T follicular helper cell (primary cell): ENCODE results near the gene TSC22D2.
A peak's percentile ranks its signal among the peaks of the same experiment; 100 is the strongest.

ENCODE experiments used
- DNase-seq: peaks from one replicate; pipeline ENCODE4 v3.0.0-alpha.2; 2020; ENCODE audit warnings: low read depth
- total RNA-seq, 2 experiments: gene quantifications; one replicate each; lab custom pipeline; 2026; lab: John Stamatoyannopoulos, UW

Gene TSC22D2
- 53.6 to 66.4 reads per million in 2 experiments for total RNA-seq

- DNase-seq: peak; percentile 95
Observed at GRCh38 chr3:150408221-150409124, at the start of gene TSC22D2. Gene TSC22D2 (plus strand): TSS chr3:150408298. CDS start chr3:150409351, 1,053 bp downstream.

DNA sequence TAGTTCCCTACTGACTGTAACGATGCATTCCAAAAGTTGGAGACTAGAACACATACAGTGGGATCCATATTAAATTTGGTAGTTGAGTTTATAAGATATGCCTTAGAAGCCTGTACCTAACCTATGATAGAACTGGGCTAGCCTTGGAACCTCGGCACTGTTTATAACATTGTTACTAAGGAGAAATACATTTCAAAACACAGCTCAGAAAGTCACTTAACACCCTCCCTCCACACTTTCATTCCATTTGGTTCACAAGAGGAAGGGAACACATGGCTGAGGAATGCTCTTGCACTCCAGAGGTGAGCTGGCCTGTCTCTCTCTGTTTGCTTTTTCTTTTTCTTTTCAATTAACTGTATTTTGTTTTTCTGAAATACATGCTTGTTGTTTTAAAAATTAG lies 48.7 kb upstream of the TSC22D2 start:
- DNase-seq: no peak

DNA sequence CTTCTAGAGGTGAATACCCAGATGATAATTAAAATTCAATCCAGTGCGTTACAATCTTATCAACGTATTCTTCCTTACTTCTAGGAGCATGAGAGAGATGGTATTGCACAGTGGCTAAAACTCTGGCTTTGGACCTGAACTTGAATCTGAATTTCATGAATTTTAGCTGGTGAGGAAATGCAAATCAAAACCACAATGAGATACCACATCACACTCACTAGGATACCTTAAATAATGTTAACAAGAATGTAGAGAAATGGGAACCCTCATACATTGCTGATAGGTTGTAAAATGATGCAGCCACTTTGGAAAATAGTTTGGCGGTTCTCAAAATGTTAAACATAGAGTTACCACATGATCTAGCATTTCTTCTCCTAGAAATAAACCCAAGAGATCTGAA lies 47.1 kb upstream of the TSC22D2 start:
- no peak for DNase-seq

DNA sequence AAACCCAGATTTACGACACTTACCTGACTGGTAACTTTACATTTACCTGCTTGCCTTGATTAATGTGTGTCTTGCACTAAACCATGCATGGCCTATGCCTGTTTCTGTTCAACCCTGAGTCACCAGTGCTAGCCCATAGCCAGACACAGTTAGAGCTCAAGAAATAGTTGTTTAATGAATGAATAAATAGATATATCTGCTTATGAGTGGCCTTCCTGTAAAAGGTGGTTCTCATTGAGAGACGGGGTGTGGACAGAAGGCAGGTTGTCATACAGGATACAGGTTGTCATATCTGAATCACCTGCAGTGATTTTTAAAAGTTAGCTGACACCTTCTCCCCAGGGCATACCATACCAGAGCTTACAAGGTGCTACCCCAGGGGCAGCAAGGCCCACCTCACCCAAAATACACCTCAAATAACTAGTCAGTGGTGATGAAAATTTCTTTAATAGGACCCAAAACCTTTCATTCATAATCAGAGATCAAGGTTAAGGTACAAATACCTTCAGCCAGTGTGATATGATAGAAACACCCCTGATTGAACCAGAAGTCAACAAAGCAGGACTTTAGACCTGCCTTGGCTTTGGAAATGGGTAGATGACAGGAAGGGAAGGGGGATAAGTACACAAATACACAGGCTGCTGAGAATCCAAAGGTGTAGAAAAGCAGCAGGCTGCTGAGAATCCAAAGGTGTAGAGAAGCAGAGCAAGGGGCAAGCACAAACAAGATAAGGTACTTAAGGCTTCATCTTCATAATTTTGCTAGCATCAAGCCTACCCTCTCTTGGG lies 45.4 kb upstream of the TSC22D2 start:
- DNase-seq: no peak

- DNase-seq: no peak
Observed at GRCh38 chr3:150363420-150363819, 44.7 kb upstream of the TSC22D2 start.

DNA sequence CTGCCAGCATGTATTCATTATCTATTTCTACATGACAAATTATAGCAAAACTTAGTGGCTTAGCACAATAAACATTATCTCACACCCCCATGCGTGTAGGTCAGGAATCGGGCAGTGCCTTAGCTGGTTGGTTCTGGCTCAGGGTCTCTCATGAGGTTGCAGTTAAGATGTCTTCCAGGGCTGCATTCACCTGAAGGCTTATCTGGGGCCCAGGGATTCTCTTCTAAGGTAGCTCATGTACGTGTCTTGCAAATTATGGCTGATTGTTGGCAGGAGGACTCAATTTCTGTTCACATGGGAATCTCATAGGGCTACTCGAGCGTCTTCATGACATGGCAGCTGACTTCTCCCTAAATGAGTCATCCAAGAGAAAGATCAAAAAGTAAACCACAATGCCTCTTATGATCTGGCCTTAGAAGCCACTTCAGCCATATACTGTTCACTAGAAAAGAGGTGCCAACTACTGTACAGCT lies 42.9 kb upstream of the TSC22D2 start:
- no peak for DNase-seq

- DNase-seq: no peak
Observed at GRCh38 chr3:150367757-150368156, 40.3 kb upstream of the TSC22D2 start.

- no peak for DNase-seq
Observed at GRCh38 chr3:150370122-150370602, 37.9 kb upstream of the TSC22D2 start.

- no peak for DNase-seq
Observed at GRCh38 chr3:150370999-150371398, 37.1 kb upstream of the TSC22D2 start.

DNA sequence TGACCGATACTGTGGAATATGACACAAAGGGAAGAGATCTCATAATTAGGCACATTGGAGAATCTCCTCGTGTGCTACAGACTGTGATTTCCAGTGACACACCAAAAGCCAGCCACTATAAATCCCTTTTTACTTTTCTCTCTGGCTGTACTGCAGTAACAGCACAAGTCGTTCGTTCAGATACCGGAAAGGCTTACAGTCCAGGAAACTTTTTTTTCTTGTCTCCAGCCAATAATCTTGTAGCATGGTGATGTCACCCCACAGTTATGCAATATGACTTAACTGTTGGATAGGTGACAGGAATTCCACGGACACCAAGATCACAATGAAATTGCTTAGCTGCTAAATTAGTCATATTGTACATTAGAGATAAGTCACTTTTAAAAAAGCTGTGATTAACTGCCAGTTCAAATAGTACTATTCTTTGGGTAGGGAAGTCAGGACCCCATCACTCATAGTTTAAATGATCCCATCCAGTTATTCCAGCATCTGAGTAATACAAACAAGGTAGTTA lies 36.3 kb upstream of the TSC22D2 start:
- DNase-seq: no peak

DNA sequence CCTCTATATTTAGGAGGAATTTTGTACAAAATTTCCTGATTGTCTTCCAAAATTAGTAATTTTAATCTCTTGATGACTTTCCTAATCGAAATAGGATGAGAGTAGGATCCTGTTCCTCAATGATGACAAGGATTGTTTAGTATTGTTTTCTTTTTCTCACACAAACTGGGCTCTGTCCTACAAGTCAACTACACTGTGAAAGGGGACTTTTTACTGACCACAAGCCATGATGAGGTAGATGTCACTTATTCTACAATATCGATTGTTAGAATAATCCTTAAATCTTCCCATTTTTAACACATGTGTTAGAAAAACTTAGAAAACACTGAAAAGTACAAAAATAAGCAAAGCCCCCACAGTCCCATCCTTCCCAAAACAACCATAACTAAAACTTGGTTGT lies 35.8 kb upstream of the TSC22D2 start:
- no peak for DNase-seq

- DNase-seq: no peak
Observed at GRCh38 chr3:150372722-150373121, 35.4 kb upstream of the TSC22D2 start.

DNA sequence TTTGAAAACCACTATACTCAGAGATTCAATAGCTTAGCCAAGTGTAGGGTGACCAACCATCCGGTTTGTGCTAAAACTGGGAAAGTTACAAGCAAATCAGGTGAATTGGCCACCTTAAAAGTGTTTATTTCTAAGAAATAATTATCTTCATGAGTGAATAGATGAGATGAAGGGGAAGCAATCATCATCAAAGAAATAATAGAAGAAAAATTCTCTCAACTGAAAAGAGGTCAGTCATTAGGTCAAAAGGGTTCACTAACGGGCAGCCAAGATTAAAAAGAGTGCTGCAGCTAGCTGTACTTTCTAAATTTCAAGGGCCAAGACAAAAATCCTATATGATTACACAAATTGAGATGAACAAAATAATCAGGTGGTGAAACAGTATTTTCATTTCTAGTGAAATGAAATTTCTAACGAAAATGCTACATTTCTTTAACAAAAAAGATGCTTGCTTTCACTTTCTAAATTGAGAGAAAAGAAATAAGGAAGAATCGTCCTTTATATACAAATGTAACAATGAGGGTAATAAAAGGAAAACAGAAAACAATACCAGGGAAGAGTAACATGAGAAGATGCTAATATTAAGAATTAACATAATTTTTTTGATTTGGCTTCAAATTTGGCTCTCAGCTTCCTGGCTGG lies 34.7 kb upstream of the TSC22D2 start:
- no peak for DNase-seq

GRCh38 chr3:150374975-150375374 lies 33.1 kb upstream of the TSC22D2 start:
- DNase-seq: no peak

GRCh38 chr3:150376001-150376848 lies 31.9 kb upstream of the TSC22D2 start:
- no peak for DNase-seq

DNA sequence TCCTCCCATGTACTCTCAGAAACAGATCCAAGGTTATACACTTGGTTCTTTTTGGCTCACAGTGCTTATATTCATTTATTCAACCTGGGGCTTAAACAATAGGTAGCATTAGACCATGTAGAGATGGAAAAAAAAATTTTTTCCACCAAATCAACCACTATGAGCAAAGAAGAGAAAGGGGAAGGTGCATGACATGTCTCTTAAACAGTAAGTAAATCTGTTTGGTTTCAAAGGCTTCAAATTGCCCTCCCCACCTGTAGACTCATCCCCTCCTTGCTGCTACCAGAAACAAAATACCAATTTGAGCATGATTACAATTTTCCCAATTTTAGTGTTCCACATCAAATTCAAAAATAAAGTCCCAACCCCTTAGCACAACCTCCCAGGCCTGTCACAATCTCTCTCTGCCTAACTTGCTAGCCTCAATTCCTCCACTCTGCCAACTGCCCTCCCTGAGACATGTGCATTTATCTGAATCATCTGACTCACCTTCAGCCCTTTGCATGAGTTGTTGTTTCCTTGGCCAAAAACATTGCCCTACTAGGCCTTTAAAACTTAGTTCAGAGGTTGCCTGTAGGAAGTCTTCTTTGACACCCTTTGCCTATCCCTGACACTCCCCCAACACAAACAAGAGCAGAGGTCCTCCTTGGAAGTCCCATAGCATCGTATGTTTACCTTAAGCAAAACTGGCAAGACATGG lies 30.3 kb upstream of the TSC22D2 start:
- no peak for DNase-seq

- no peak for DNase-seq
Observed at GRCh38 chr3:150378301-150378748, 29.8 kb upstream of the TSC22D2 start.

GRCh38 chr3:150379469-150379868 lies 28.6 kb upstream of the TSC22D2 start:
- no peak for DNase-seq

- DNase-seq: peak; percentile 7
Observed at GRCh38 chr3:150384296-150385212, 23.5 kb upstream of the TSC22D2 start.
